HG03558 (cell line): ENCODE measurements around the gene ZFAND3.
"Not testable (repeated sequence)": the region's sequence is repeated elsewhere in the genome, so short reads cannot be mapped to it uniquely, and the experiment has no call there.

Experiments
- ATAC-seq: cut with Tn5 transposase; IDR thresholded peaks from one replicate; pipeline ENCODE4 v1.9.1; 2021; ENCODE audit warnings: moderate number of reproducible peaks; ENCODE audit not compliant: unreplicated experiment; ENCODE audit errors: extremely low read depth

ZFAND3 gene

GRCh38 chr6:37928217-37928616 is 108.7 kb downstream of the ZFAND3 start:
- no peak for ATAC-seq

- no peak for ATAC-seq
These were observed 110.9 kb downstream of the ZFAND3 start for GRCh38 chr6:37930288-37930971.

GRCh38 chr6:37931066-37931465 is 111.5 kb downstream of the ZFAND3 start:
- ATAC-seq, result no peak

GRCh38 chr6:37934276-37934675 is 114.7 kb downstream of the ZFAND3 start:
- ATAC-seq, result no peak

GRCh38 chr6:37936150-37936549 is 116.6 kb downstream of the ZFAND3 start:
- no peak for ATAC-seq

- ATAC-seq, result no peak
These were observed 117.4 kb downstream of the ZFAND3 start for GRCh38 chr6:37936906-37937305.

- no peak for ATAC-seq
These were observed 119.4 kb downstream of the ZFAND3 start for GRCh38 chr6:37938909-37939308.

GRCh38 chr6:37940074-37940847 is 120.7 kb downstream of the ZFAND3 start:
- ATAC-seq, result no peak

GRCh38 chr6:37941871-37942270 is 122.3 kb downstream of the ZFAND3 start:
- ATAC-seq, result no peak

- no peak for ATAC-seq
These were observed 123.3 kb downstream of the ZFAND3 start for GRCh38 chr6:37942606-37943376.

- no peak for ATAC-seq
These were observed 124.0 kb downstream of the ZFAND3 start for GRCh38 chr6:37943436-37944058.

GRCh38 chr6:37946057-37946456 is 126.5 kb downstream of the ZFAND3 start:
- no peak for ATAC-seq

GRCh38 chr6:37947468-37947867 is 127.9 kb downstream of the ZFAND3 start:
- ATAC-seq, result no peak

GRCh38 chr6:37948584-37948983 is 129.1 kb downstream of the ZFAND3 start:
- ATAC-seq, result not testable (repeated sequence)

- ATAC-seq, result no peak
These were observed 132.5 kb downstream of the ZFAND3 start for GRCh38 chr6:37952027-37952426.

- no peak for ATAC-seq
These were observed 135.3 kb downstream of the ZFAND3 start for GRCh38 chr6:37954791-37955190.

GRCh38 chr6:37956711-37957275 is 137.3 kb downstream of the ZFAND3 start:
- no peak for ATAC-seq

GRCh38 chr6:37959061-37959460 is 139.5 kb downstream of the ZFAND3 start:
- no peak for ATAC-seq

GRCh38 chr6:37960139-37960935 is 140.8 kb downstream of the ZFAND3 start:
- no peak for ATAC-seq
